Panc1 (cell line): Measurements from ENCODE around the gene SEL1L2. TPM values are rescaled to one million over a fixed set of nuclear protein-coding genes. Genes with fewer than 3 reads are reported as not detected.

ENCODE experiments used
- ATAC-seq: fragments of 200-7000 bp; cut with Tn5 transposase; 2 replicates; pipeline ENCODE4 v1.9.1; 2020; ENCODE audit warnings: mild to moderate bottlenecking, moderate library complexity
- BruUV-seq: library from RNA; stranded (reverse); fragments of 400-500 nt; replicated peaks from 2 replicates; lab custom pipeline; 2021; lab: Mats Ljungman, UMichigan
- CTCF ChIA-PET: fragments of 300-600 bp; sonication (Branson Sonifier 250); formaldehyde crosslinking; loops from one replicate; lab custom pipeline; 2022; ENCODE audit warnings: antibody characterized with exemption; lab: Charles Lee
- POLR2A ChIA-PET: fragments of 300-600 bp; sonication (Branson Sonifier 250); formaldehyde crosslinking; loops from one replicate; lab custom pipeline; 2022; ENCODE audit warnings: antibody characterized with exemption; lab: Charles Lee
- DNase-seq: peaks from one replicate; pipeline ENCODE4 v3.0.0-alpha.2; 2010; ENCODE audit warnings: low read depth, low spot score
- H3K27ac ChIP-seq: 2 replicates; pipeline ENCODE4 v1.5.1; 2011; ENCODE audit warnings: mild to moderate bottlenecking, low read length, inconsistent platforms
- H3K27me3 ChIP-seq: fragments of 200-500 bp; sonication (Bioruptor generic); 2 replicates; pipeline ENCODE4 v1.6.0; 2014; ENCODE audit warnings: low read length, inconsistent platforms; ENCODE audit not compliant: control insufficient read depth, insufficient read depth
- H3K36me3 ChIP-seq: fragments of 200-500 bp; sonication (Bioruptor generic); 2 replicates; pipeline ENCODE4 v1.5.1; 2014; ENCODE audit warnings: inconsistent platforms, mild to moderate bottlenecking, low read length, moderate library complexity; ENCODE audit not compliant: control insufficient read depth, insufficient read depth
- H3K4me1 ChIP-seq: 2 replicates; pipeline ENCODE4 v1.5.1; 2011; ENCODE audit warnings: inconsistent platforms, mild to moderate bottlenecking, low read length, moderate library complexity; ENCODE audit not compliant: control insufficient read depth, insufficient read depth
- H3K4me3 ChIP-seq, 2 experiments: 2 replicates each; pipeline ENCODE4 v1.5.1; 2011 to 2012; ENCODE audit warnings: low read depth in 2 of 2, low read length in 2 of 2, mild to moderate bottlenecking in 2 of 2, inconsistent platforms in 1 of 2, moderate library complexity in 1 of 2
- H3K9me3 ChIP-seq: fragments of 200-500 bp; sonication (Bioruptor generic); 2 replicates; pipeline ENCODE4 v1.5.1; 2014; ENCODE audit warnings: low read depth, mild to moderate bottlenecking, inconsistent platforms, low read length, moderate library complexity; ENCODE audit not compliant: control insufficient read depth, insufficient read depth
- POLR2AphosphoS5 ChIP-seq: IDR thresholded peaks from 2 replicates; pipeline ENCODE4 v1.6.1; 2012; ENCODE audit warnings: mild to moderate bottlenecking, low read depth, low read length, moderate library complexity
- REST ChIP-seq, 2 experiments: IDR thresholded peaks; 2 replicates each; pipeline ENCODE4 v1.6.1; 2011 to 2012; ENCODE audit warnings: low read depth in 2 of 2, control low read depth in 1 of 2, low read length in 1 of 2, mild to moderate bottlenecking in 1 of 2, moderate library complexity in 1 of 2; ENCODE audit not compliant: insufficient read depth in 1 of 2
- SIN3A ChIP-seq: IDR thresholded peaks from 2 replicates; pipeline ENCODE4 v1.6.1; 2012; ENCODE audit warnings: low read depth, mild to moderate bottlenecking, low read length, moderate library complexity, borderline replicate concordance; ENCODE audit not compliant: insufficient read depth
- TCF7L2 ChIP-seq: IDR thresholded peaks from 2 replicates; pipeline ENCODE4 v1.6.1; 2011; ENCODE audit warnings: mild to moderate bottlenecking, low read depth, low read length, inconsistent platforms
- in situ Hi-C: cut with HindIII; loops from 2 replicates; pipeline ENCODE4 v1.10.0; 2016; ENCODE audit warnings: low sequenced_read_pairs, low pct_unique_long_range_greater_than_20kb
- intact Hi-C: fragments of 100-400 bp; cut with micrococcal nuclease; formaldehyde crosslinking; loops from one replicate; pipeline ENCODE4 v1.10.0; 2022; ENCODE audit not compliant: unreplicated experiment
- total RNA-seq: library from RNA; stranded (reverse); gene quantifications from one replicate; pipeline ENCODE4 v1.2.1, GENCODE V29; 2021; ENCODE audit not compliant: unreplicated experiment
- TF ChIP-seq, protein P1 (sequence below): fragments of 450-650 bp; IDR thresholded peaks from 2 replicates; pipeline ENCODE4 v1.5.1; 2017; ENCODE audit warnings: mild to moderate bottlenecking

Gene SEL1L2
- total RNA-seq, 1 experiment from 2014 or later, result not detected

GRCh38 chr20:13862245-13862644 lies 128.2 kb downstream of the SEL1L2 start:
- no peak for ATAC-seq
- TF ChIP-seq, protein P1, sequence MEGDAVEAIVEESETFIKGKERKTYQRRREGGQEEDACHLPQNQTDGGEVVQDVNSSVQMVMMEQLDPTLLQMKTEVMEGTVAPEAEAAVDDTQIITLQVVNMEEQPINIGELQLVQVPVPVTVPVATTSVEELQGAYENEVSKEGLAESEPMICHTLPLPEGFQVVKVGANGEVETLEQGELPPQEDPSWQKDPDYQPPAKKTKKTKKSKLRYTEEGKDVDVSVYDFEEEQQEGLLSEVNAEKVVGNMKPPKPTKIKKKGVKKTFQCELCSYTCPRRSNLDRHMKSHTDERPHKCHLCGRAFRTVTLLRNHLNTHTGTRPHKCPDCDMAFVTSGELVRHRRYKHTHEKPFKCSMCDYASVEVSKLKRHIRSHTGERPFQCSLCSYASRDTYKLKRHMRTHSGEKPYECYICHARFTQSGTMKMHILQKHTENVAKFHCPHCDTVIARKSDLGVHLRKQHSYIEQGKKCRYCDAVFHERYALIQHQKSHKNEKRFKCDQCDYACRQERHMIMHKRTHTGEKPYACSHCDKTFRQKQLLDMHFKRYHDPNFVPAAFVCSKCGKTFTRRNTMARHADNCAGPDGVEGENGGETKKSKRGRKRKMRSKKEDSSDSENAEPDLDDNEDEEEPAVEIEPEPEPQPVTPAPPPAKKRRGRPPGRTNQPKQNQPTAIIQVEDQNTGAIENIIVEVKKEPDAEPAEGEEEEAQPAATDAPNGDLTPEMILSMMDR, result no peak
- TF ChIP-seq SIN3A (no peak), TCF7L2 (no peak), POLR2AphosphoS5 (no peak), REST (IDR thresholded peaks at IDR 0.05; ENCODE audit: insufficient read depth in 1 of 2, low read depth in 2 of 2, low read length in 1 of 2) (no peak)
- CTCF ChIA-PET, result no interaction called here

DNA sequence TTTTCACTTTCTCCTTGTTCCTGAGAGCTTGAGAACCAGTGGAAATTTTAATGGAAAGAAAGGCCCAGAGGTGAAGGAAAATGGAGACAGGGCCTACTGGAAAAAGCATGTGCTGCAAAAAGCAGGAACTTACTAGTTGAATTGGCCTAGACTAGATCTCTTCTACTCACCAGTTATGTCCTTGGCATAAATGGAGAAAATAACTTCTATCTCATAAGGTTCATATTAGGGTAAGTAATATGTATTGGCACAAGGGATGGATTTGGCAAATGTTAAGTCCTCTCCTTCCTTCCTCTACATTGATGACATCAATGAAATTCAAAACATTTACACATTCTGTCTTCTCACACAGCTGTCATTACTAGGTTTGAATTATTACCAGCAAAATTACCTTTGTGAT lies 131.5 kb downstream of the SEL1L2 start:
- in situ Hi-C loops (no loop called here), intact Hi-C loops (no loop called here)
- H3K36me3 ChIP-seq, result no peaks in the 10 kb centered on the region
- H3K27ac ChIP-seq, result no peak overlapping the region
- no peak overlapping the region for H3K4me3 ChIP-seq
- BruUV-seq, result no TSS peak
- ChIA-PET POLR2A (no interaction called here), CTCF (no interaction called here)
- peaks cover 2% of the 10 kb centered on the region; the same call in 1 of the 2 replicates for H3K27me3 ChIP-seq
- DNase-seq (no peak), ATAC-seq (no peak)
- no peaks in the 10 kb centered on the region for H3K9me3 ChIP-seq
- TF ChIP-seq, protein P1, result no peak
- TF ChIP-seq REST (IDR thresholded peaks at IDR 0.05; ENCODE audit: insufficient read depth in 1 of 2, low read depth in 2 of 2, low read length in 1 of 2) (no peak), SIN3A (no peak), TCF7L2 (no peak)
- H3K4me1 ChIP-seq, result no peaks in the 10 kb centered on the region

More at GRCh38 chr20:13862245-13862644, 128.2 kb downstream of the SEL1L2 start:
- Histone ChIP-seq H3K9me3 (no peaks in the 10 kb centered on the region), H3K4me1 (no peaks in the 10 kb centered on the region), H3K4me3 (no peak overlapping the region), H3K36me3 (no peaks in the 10 kb centered on the region), H3K27ac (no peak overlapping the region), H3K27me3 (peaks cover 5% of the 10 kb centered on the region; the same call in 1 of the 2 replicates)
- POLR2A ChIA-PET, result no interaction called here
- BruUV-seq, result no TSS peak
- intact Hi-C loops (no loop called here), in situ Hi-C loops (no loop called here)
- DNase-seq, result no peak
